Hematopoietic multipotent progenitor cell treated with erythropoietin and hydrocortisone succinate and interleukin-3 and kit ligand, for 17 days (in vitro differentiated cells): ENCODE results near the gene MAP2.
"Not testable (repeated sequence)": the region's sequence is repeated elsewhere in the genome, so short reads cannot be mapped to it uniquely, and the experiment has no call there.

Source experiments
- DNase-seq: peaks from one replicate; pipeline ENCODE4 v3.0.0-alpha.2; 2015; ENCODE audit warnings: low spot score

The MAP2 gene

DNA sequence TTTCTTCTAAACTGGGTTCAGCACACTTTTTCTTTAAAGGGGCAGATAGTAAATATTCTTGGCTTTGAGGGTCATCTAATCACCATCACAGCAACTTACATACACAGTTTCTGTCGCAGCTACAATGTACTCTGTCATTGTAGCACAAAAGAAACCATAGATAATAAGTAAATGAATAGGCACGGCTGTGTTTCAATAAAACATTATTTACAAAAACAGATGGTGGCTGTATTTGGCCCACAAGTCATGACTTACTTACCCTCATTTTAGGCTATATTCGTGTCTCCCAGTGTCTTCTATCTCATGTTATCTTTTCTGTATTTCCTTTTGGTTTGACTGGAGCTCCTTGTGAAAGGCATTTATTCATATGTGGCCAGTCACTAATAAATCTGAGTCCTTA is 168.3 kb downstream of the MAP2 start:
- DNase-seq, result no peak

DNA sequence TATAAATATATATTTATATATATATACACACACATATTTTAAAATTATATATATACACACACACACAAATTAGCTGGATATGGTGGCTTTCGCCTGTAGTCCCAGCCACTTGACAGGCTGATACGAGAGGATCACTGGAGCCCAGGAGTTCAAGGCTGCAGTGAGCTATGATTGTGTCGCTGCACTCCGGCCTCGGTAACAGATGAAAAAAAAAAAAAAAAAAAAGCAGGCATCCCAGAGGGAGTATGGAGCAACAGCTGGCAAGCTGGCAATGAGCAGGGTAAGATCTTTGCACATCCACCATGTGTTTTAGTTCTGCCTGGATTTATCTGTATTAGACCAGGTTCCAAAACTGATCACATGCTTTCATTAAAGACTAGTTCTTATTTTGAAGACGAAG is 170.1 kb downstream of the MAP2 start:
- DNase-seq, result no peak

DNA sequence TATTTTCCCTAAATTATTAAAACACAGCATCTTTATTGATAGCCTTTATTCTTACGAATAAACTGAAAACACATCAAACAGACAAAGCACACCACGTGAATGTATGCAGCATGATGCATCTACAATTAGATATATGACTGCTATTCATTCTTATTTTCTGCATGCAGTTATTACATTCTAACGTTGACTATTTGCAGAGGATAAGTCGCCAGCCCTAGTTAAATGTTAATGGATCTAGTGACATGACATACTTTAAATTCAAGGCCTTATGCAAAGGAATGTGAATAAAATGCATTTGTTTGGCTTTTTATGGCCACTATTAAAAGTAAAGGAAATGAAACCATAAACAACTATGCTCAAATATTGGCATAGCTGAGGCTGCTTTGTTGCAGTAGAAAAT is 172.4 kb downstream of the MAP2 start:
- no peak for DNase-seq

DNA sequence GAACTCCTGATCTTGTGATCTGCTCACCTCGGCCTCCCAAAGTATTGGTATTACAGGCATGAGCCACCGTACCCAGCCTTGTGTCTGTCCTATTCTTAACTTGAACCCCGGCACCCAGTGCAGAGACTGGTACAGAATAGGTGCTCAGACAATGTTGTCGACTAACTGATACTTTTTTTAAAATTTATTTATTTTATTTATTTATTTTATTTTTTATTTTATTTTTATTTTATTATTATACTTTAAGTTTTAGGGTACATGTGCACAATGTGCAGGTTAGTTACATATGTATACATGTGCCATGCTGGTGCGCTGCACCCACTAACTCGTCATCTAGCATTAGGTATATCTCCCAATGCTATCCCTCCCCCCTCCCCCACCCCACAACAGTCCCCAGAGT is 174.4 kb downstream of the MAP2 start:
- DNase-seq, result not testable (repeated sequence)

DNA sequence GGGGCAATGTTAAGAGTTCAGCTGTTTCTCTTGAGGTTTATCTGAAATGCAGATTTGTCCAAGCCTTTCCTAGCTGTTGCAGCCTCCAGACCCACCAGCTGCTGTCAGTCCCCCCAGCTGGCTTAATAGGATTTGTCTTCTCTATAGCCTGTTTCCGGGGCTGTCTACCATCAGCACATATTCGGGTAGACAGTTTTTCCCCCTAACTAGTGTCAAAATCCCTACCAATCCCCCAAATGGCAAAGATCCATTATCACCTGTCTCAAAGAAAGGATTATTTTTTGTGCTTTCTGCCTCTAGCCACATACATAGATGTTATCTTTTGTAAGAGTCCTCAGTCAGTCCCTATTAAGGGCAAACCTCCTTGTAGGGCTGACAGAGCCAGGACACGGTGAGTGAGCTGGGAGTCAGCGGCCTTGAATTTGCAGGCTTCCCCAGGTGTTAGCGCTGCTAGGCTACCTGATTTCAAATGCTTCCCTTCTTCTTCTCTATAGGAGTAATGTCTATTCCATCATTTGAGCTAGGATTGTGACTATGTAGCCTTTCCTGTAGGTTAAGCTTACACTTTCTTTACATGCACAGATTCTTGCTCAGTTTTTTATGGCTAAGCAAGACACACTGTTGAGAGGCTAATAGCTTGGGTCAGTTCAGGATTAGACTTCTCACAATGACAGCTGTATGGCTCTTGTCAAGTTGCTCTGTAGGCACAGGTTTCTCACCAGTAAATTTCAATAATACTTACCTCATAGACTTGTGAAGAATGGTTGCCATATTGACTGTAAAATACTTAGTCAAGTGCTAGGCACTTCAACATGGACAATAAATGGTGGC is 176.7 kb downstream of the MAP2 start:
- no peak for DNase-seq

DNA sequence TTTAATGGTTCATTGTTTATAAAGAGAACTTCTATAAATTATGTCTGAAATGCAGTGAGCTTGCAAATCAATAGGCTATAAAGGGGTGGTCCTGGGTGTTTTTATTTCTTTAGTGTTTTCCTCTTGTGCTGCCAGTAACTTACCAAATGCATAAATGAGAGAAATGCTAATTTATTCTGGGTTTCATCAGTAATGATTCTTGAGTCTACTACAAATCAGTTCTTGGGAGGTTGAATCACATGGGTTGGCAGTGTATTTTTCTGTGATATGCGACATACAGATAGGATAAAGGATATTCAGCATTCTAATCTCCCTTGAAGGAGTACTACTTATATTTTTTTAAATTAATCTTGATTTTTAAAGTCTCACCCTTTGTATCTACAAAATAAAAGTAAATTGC is 177.7 kb downstream of the MAP2 start:
- DNase-seq, result no peak

DNA sequence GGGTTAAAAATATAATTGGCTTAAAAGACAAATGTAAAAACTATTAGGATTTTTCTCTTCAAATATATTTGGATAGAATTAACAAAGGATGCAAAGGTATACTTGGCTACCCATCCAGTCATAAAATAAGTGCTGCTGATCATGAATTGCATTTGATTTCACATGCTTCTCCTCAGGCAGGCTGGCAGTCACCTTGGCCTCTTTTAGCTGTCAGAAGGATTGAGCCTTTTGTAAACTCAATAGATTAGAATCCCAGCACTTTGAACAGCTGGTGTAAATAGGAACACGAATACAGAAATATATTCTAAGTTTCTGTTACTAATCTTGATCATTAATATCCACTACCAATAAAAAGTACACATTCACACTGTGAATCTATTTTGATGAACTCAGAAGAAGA is 178.4 kb downstream of the MAP2 start:
- no peak for DNase-seq

DNA sequence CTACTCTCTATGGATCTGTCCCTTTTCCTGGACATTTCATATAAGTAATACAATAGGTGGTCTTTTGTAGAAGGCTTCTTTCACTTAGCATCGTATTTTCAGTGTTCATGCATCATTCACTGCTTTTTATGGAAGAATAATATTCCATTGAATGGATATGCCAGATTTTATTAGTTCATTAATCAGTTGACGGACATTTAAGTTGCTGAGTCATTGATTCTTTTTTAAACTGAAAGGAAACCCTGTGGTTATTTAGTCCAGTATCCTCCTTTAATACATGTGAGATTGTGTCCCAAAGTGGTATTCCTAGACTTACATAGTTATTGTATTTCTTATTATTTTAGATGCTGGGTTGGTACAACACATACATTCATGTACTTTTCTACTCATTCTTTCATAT is 185.7 kb downstream of the MAP2 start:
- no peak for DNase-seq

DNA sequence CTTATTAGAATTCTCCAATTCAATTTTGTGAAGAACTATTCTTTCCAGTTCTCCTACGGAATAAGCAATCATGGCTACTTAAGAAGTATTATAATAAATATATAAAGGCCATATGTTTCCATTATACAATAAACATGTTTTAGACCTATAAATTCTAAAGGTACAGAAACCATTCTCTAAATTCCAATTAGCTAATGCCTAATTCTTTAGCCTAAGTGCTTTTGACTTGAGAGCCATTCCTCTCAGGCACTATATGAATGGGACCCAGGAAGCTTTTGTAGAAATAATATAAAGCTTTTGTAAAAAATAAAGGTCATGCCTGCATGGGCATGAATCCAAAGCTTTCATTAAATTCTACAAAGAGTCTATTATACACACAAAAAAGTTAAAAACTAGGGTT is 186.8 kb downstream of the MAP2 start:
- DNase-seq, result no peak

DNA sequence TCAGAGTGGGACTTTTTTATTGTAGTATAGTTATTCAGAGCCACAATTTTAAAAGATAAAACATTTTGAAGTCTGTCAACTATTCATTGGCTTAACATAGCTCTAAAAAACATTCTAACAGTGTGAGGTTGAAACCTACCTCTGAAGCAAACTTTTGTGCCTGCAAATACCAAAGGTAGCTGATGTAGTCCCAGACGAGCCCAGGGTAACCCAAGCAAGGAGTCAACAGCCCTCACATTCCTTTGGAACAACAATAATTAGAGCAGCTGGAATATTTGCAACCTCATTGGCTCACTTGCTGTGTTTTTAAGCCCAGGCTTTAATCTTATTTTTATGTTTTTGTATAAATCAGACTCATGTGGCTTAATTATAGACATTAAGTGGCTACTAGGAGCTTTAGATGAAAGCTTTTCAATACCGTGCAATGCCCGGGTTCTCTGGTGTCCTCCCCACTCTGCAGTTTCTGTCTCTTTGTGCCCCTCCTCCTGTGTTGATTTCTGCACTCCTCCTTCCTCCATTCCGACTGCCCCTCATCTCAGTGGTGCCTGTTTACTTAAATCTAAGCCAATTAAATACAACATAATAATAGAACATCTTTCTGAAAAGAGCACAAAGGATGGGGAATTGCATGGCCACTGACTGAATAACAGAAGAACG is 189.9 kb downstream of the MAP2 start:
- DNase-seq, result no peak

DNA sequence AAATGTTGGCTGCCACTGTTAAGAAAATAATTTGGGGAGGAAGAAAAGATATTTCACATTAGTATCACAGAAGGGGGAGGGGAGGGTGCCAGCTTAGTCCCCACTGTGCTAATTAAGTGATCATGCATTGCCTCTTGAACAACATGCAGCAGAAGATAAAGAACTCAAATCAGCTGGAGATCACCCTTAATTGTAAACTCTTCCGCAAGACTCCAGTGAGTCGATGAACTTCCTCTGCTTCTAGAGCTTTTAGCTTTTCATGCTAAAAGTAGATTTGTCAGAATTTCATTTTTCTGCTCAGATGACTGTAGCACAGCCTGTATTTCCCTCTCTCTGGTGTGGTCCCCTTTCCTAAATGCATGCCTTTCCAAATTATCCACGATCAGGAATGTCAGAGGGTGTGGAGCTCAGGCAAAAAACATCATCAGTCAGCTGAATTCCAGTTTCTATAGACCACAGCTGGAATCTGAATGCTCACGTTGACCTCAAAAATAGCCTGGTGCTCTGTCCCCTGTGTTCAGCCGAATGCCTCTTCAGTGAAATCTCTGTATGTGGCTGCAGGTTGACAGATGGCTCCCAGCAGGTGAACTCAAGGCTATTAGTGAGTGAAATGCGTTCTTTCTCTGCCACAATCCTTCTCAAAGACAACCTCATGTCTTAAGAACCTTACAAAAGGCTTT is 191.0 kb downstream of the MAP2 start:
- no peak for DNase-seq

DNA sequence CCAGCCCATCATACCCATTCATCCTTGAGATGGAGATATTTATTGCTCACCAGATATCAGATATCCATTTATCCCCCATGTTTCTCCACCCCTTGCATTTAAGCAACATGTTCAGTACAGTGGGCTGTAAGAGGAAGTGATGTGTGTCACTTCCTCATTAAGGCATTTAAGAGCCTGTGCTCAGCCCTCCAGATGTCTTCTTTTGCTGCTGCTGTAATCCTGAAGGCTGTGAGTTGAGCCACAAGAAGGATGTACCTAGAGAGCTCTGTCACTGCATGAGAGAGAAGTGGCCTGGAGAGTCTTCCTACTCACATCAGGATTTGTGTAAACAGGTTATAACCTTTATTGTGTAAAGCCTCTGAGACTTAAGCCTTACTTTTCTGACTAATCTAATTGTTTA is 195.9 kb downstream of the MAP2 start:
- DNase-seq, result no peak

DNA sequence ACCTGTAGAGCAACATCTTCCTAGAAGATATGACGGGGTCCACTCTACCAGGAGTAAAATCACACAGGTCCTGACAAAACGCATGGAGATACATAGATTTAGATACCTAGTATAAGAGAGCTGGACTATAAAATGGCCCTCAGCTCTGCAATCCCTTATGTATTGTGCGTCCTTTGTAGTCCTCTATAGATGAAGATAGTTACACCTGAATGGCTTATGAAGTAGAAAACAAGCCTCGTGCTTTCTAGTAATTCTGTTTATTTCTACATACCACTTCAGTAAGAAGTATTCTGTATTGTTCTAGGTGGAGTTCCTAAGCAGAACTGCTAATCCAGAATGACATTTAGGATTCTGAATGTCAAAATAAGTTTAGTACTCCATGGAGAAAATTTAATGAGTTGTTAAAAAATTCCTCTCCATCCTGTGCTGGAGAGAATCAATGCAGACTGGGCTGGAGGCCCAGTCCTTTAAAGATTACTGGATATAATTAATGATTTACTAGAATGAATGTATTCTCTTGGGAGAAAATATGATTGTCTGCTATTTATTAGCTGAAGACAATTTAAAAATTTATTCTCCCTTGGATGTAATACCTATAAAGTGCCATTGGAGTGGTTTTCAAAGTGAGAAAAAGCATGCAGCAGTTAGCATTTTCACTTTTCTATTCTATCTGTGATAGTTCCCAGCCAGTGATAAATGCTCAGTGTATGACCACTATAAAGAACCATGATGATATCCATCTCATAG is 200.5 kb downstream of the MAP2 start:
- no peak for DNase-seq

DNA sequence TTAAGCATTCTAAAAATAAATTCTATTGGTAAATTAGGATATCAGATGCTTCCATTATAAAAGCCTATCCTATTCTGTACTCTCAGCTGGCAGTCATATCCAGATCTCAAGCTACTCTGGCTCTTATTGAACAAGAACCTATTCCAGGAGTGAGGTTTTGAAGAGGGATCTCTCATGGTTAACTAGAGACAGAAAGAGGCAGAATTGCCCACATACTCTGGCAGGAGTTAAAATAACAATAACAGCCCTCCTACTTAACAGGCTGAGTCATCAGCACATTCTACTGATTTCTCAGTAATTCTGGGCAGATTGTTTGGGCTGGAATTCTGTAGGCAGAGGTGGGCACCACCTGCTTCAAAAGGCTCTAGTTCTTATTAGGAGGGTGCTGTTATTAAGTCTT is 205.8 kb downstream of the MAP2 start:
- no peak for DNase-seq

DNA sequence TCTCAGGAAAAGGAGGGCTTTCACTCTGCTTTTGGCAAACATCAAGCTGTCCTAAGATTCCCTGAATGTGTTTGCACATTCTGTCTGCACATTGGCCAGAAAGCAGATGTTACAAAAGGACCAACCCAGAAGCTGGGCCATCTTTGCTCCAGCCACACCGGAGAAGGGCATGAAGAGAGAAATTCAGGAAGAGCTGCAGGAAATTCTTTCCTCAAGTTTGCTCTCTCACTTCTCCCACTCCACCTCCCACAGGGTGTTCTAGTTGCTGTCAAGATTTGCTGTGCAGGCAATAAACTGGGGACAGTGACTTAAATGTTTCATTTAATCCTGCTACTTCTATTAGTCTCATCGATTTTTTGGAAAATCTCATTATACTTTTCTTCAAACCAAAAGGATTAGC is 210.1 kb downstream of the MAP2 start:
- no peak for DNase-seq

DNA sequence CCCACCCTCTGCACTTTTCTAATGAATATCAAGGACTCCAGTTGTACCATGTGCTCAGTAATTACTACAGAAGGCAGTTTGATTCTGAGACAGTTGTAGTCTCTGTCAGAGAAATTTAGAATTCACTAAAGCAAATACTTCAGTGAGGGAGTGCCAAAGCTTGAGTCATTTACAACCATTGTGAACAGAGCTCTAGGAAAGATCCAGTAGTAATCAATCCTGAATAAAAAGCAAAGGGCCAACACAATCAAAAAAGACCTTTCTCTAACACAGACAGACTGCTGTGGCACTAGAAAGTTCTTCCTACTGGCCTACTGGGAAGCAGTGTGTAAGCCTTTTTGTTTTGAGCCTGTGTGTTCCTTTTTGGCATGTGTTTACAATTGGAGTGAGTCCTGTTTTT is 212.2 kb downstream of the MAP2 start:
- DNase-seq, result no peak

DNA sequence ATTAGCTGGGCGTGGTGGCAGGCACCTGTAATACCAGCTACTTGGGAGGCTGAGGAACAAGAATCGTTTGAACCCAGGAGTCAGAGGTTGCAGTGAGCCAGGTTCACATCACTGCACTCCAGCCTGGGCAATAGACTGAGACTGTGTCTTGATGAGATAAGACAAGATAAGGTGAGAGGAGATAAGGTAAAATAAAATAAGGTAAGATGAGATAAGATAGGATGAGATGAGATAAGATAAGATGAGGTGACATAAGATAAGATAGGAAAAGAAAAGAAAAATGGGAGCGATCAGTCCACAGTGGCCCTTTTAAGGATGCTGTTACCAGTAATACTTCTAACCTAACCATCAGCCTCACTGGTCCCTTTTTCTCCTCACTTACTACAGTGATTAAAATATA is 213.4 kb downstream of the MAP2 start:
- no peak for DNase-seq

DNA sequence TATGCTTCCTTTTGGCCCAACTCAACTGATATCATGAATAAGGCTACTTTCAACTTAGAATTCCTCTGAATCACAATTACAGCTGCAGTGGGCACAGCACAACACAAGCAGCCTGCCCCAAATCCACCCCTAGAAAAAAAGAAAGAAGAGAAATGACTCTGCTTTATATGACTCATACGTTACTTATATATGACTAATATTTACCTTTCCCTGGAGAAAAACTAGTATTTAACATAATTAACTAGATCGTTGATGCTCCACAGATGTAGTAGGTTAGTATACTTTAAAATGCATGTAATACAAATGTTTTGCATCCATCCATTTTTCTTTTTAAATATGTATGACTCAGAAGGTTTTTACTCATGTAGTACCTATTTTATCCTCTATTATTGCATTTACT is 214.5 kb downstream of the MAP2 start:
- no peak for DNase-seq

DNA sequence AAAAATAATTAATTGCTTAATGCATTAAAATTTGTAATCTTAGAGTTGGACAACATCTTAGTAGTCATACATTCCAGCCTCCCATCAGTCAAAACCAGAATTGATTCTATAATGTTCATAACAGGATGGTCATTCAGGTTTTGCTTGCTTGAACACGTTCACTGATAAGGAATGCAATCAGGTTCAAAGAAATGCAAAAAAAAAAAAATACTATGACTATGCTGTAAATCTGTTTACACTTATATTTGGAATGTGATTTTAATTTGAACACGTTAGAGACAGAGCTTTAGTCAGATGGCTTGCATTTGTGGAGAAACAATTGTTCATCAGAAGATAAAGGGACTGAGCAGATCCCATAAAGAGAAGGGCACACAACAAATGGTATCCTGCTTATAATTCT is 216.5 kb downstream of the MAP2 start:
- DNase-seq, result no peak

DNA sequence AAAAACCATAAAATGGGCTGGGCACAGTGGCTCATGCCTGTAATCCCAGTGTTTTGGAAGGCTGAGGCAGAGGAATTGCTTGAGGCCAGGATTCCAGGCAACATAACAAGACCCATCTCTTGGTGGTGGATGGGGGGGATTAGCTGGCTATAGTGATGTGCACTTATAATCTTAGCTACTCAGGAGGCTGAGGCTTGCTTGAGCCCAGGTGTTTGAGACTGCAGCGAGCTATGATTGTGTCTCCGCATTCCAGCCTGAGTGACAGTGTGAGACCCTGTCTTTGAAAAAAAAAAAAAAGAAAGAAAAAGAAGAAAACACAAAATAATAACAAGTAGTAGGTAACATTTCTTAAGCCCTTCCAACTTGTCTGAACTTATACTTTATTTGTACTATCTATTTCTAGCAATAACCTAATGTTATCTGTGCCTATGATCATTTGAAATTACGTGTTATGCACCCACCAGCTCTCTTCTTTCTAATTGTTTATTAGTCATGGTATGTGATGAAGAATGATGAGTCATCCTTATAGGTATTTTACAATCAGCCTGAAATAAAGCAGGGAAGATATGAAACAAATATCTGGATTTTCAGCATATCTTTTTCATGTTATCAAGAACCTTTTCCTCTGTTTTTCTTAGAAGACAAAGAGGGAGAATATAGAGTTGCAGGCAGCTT is 218.4 kb downstream of the MAP2 start:
- DNase-seq, result no peak

DNA sequence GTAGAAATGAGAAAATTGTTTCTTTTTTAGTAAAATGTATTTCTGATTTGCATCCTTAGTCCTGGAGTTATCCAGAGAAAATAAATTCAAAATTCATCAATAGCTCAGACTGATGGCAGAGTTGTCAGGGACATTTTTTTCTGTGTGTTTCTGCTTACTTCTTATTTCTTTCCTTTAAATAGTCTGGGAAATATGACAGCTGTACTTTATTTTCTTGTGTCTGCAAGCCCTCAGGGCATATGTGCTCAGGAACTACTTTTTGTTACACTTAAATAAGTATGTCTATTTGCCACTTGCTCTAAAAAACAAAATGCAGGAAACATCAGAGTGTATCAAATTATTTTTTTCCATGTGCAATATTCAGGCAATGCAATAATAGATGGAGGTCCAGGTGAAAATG is 221.0 kb downstream of the MAP2 start:
- DNase-seq, result no peak

DNA sequence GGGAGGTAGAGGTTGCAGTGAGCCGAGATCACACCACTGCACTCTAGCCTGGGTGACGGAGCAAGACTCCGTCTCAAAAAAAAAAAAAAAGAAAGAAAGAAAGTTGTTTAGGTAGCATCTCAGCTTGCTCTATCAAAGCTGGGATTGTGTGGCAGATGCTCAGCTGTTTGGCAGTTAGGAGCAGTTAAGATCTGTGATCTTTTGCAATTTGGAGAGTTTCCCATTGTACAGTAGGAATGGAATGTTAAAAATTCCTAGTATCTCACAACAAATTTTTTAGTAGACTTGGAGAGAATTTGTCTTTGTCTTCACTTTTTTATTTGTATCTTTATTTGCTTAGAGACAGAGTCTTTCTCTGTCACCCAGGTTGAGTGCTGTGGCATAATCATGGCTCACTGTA is 224.9 kb downstream of the MAP2 start:
- no peak for DNase-seq
